Pancreas (tissue), 10 donors: Measurements from ENCODE around the gene SNED1. TPM values are rescaled to one million over a fixed set of nuclear protein-coding genes. Genes with fewer than 3 reads are reported as not detected.

Experiments used
- ATAC-seq, 4 donors: fragments of 200-7000 bp; cut with Tn5 transposase; one replicate each; pipeline versions ENCODE4 v1.8.0 to v1.9.1; 2020; ENCODE audit warnings: mild to moderate bottlenecking in 4 of 4, moderate library complexity in 4 of 4
- DNase-seq, 6 donors: peaks; one replicate each; pipeline ENCODE4 v3.0.0-alpha.2; 2020
- FAIRE-seq: peaks from 2 replicates; lab custom pipeline; 2012; peaks lifted over from hg19 to GRCh38; lab: Jason Lieb, UNC
- H3K27ac ChIP-seq, 4 donors: fragments of 200-600 bp; sonication (generic); 1 replicate in 3 of 4; 2 replicates in 1 of 4; pipeline versions ENCODE4 v1.5.0 to v1.8.0; 2020
- H3K27me3 ChIP-seq, 4 donors: fragments of 200-600 bp; one replicate each; pipeline ENCODE4 v1.8.0; 2021
- H3K36me3 ChIP-seq, 3 donors: fragments of 200-600 bp; sonication (generic) in 1 of 3; one replicate each; pipeline versions ENCODE4 v1.5.0 to v1.8.0; 2020 to 2021
- H3K4me1 ChIP-seq, 3 donors: fragments of 200-600 bp; one replicate each; pipeline ENCODE4 v1.8.0; 2021
- H3K4me3 ChIP-seq, 4 donors: fragments of 200-600 bp; sonication (generic) in 2 of 4; one replicate each; pipeline versions ENCODE4 v1.5.0 to v1.8.0; 2020 to 2021
- H3K9me3 ChIP-seq, 4 donors: fragments of 200-600 bp; one replicate each; pipeline ENCODE4 v1.8.0; 2021
- WGBS, 2 donors: extraction: QIAGEN DNeasy Blood & Tissue Kit; methylation state at CpG; one replicate each; pipeline ENCODE4 v1.1.7; 2013; 5-methylcytosine and 5-hydroxymethylcytosine counted together
- intact Hi-C, 3 donors: fragments of 100-400 bp; cut with DNase I; formaldehyde crosslinking; loops; one replicate each; pipeline versions ENCODE4 v1.11.1 to v1.14.2; 2022
- polyA plus RNA-seq, 2 donors: library from polyadenylated mRNA; stranded (reverse); fragments of 200-250 nt; gene quantifications; one replicate each; pipeline ENCODE4 v1.2.3, GENCODE V29; 2013
- total RNA-seq, 6 donors: library from RNA; stranded (reverse); fragmentation: NEBNext Ultra II Directional in 4 of 6; extraction: Animal tissue kit (Norgen Biotek cat#: 25700) in 4 of 6; gene quantifications; one replicate each; pipeline versions ENCODE4 v1.2.1 to v1.2.4, GENCODE V29; 2021 to 2023
- TF ChIP-seq, protein P1 (sequence below), 4 donors: fragments of 200-600 bp; sonication (generic) in 3 of 4; IDR thresholded peaks; one replicate each; pipeline versions ENCODE4 v1.5.0 to v1.8.0; 2021; ENCODE audit warnings: antibody characterized with exemption in 4 of 4
- donor health status: healthy with polysubstance abuse.
- donor health status: DM: no; HTN: no; CAD: no; lungs with moderate emphysema.
- donor health status: DM: no; HTN: no; CAD: no.
- donor health status: control.
- donor health status: control.
- donor health status: Bipolar disorder and iron deficiency.
- donor health status: DM: yes; HTN: yes; CAD: no.
- donor health status: DM: no; HTN: no; CAD: no.
- donor health status: DM: no; HTN: no; CAD: no.
- donor health status: DM: yes; HTN: yes; CAD: no.

SNED1 gene
- total and polyA plus RNA-seq, 8 donors = 6.6 to 19.2 (median 10.0) TPM

DNA sequence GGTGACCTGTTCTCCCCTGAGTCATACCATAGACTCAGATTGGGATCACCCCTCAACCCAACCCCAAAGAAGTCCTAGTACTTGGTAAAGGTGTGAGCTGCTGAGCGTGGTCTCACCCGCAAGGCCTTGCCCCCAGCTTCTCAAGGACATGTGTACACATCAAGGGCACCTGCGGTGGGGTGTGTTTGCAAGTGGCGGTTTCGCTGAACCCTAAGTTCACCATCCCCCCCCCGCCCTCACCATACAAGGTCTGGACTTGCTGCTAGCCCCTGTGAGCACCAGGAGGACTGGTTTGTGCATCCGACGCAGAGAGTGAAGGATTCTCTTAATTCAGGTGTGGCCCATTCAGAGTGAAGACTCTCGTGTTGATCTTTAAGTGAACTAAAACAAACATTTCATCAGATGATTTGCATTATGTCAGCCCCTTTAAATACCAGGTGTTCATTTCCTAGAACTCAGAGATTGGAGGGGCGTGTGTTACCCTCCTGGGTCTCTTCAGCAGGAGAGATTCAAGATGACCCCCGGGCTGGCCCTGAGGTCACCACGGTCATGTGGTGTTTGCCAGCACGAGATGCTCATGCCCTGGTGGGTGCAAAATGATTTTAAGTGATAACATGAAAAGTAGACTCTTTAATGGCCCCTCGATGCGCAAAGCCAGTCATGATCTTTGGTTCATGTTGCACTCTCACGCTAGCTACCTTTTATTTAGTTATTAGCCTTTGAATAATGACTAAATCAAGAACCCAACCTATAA, 75.8 kb downstream of the SNED1 start:
- no peaks in the 10 kb centered on the region for H3K9me3 ChIP-seq
- no peak overlapping the region for H3K27ac ChIP-seq
- 87 to 89% methylated on average over 16 of the region's 16 CpGs for WGBS, 2 donors
- no peaks in the 10 kb centered on the region for H3K4me1 ChIP-seq
- ATAC-seq (no peak), DNase-seq (peak in 1 of 6 donors; percentile 32), FAIRE-seq (no peak)
- TF ChIP-seq, protein P1, sequence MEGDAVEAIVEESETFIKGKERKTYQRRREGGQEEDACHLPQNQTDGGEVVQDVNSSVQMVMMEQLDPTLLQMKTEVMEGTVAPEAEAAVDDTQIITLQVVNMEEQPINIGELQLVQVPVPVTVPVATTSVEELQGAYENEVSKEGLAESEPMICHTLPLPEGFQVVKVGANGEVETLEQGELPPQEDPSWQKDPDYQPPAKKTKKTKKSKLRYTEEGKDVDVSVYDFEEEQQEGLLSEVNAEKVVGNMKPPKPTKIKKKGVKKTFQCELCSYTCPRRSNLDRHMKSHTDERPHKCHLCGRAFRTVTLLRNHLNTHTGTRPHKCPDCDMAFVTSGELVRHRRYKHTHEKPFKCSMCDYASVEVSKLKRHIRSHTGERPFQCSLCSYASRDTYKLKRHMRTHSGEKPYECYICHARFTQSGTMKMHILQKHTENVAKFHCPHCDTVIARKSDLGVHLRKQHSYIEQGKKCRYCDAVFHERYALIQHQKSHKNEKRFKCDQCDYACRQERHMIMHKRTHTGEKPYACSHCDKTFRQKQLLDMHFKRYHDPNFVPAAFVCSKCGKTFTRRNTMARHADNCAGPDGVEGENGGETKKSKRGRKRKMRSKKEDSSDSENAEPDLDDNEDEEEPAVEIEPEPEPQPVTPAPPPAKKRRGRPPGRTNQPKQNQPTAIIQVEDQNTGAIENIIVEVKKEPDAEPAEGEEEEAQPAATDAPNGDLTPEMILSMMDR (IDR thresholded peaks at IDR 0.05) = no peak
- no peak overlapping the region for H3K4me3 ChIP-seq
- intact Hi-C loops = no loop called here
- H3K27me3 ChIP-seq = no peaks in the 10 kb centered on the region
- H3K36me3 ChIP-seq = peaks cover 0 to 12% (median 0%) of the 10 kb centered on the region in 3 donors

DNA sequence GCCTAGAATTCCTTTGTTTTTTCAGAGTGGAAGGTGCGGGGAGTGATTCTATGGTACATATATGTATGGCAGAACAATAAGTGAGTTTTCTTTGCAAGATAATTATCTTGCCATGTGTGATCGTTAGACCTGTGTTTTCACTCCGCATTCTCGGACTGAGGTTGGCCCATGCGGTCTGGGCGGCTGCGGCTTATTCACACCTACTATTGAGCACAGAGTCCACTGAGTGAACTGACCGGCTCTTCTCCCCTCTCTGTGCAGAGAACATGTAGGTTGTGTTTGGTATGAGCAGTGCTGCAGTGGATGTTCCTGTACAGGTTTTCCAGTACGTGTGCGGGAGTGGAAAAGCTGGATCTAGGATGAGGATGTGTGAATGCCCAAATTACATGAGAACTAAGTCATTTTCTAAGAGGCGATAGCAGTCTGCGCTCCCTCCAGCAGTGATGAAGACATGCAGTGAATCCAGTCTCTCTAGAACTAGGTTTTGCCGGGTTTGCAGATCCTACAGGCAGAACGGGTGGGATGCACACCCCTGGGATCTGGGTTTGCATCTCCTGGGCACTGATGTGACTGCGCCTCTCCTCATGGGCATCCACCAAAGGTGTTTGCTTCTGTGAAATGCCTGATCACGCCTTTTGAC, 76.6 kb downstream of the SNED1 start:
- Histone ChIP-seq H3K9me3 (no peaks in the 10 kb centered on the region), H3K4me1 (no peaks in the 10 kb centered on the region), H3K27me3 (no peaks in the 10 kb centered on the region), H3K4me3 (no peak overlapping the region), H3K36me3 (peaks cover 0 to 11% (median 0%) of the 10 kb centered on the region in 3 donors), H3K27ac (no peak overlapping the region)
- FAIRE-seq = no peak
- DNase-seq = no peak
- 93% methylated on average over 16 of the region's 16 CpGs for WGBS, 2 donors
- TF ChIP-seq, protein P1 (IDR thresholded peaks at IDR 0.05) = no peak
- intact Hi-C loops = no loop called here
- ATAC-seq = no peak

DNA sequence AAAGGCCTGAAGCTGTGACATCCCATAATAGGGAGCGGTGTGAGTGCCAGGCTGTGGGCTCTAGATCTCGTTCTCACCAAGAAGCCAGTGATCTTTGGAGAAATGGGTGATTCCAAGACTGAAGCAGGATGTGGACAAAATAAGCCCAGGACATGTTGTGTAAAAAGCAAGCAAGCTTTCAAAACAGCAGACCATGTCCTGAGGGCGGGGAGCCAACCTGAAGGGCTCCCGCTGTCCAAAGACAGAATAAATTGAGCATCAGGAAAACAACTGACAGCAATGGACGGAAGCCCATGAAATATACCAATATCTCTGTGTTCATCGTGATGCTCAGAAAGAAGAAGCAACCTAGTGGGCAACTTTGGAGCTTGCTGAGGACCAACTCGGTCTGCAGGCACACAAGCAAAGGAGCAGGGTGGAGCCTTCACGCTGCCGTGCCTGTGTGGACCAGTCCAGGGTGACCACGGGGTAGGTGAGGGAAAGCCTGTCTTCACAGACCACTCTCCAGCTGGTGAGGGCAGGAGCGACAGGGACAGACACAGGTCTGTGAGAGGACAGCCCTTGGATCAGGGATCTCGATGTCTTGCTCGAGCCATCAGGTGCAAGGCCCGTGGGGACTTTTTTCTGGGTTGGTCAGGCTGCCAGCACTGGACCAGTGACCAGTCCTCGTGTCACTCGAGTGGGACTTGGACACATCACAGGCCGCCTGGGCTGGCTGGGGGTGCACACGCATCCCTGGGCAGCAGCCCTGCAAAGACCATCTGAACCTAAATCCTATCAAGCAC, 82.2 kb downstream of the SNED1 start:
- FAIRE-seq = no peak
- 78 to 82% methylated on average over 18 of the region's 18 CpGs for WGBS, 2 donors
- Histone ChIP-seq H3K36me3 (no peaks in the 10 kb centered on the region), H3K27ac (no peak overlapping the region), H3K27me3 (no peaks in the 10 kb centered on the region), H3K4me1 (no peaks in the 10 kb centered on the region), H3K4me3 (no peak overlapping the region), H3K9me3 (no peaks in the 10 kb centered on the region)
- DNase-seq = no peak
- ATAC-seq = no peak
- TF ChIP-seq, protein P1 (IDR thresholded peaks at IDR 0.05) = no peak
- intact Hi-C loops = no loop called here

DNA sequence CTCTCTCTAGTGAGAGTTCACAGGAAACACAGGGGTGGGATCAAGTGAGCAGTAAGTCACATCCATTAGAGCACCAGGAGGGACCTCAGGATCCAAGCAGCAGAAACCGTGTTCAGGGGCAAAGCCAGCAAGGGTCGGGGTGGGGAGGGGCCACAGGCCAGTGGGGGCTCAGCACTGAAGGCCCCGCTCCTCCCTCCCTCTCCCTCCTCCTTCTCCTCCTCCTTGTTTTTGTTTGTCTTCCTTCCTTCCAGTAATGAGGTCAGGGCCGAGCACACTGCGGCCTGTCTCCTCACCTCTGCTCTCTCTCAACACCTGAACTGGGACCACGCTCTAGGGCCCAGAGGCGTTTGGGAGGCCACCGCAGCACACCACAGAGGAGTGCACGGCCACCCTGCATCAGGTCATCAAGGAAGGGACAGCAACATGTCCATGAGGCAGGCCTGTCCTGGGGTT, 82.8 kb downstream of the SNED1 start:
- 56 to 71% methylated on average over 9 of the region's 9 CpGs for WGBS, 2 donors
- TF ChIP-seq, protein P1 (IDR thresholded peaks at IDR 0.05) = no peak

More for the DNA sequence above, 82.8 kb downstream of the SNED1 start:
- Histone ChIP-seq H3K36me3 (peaks cover 0 to under 1% (median 0%) of the 10 kb centered on the region in 3 donors), H3K9me3 (no peaks in the 10 kb centered on the region), H3K4me1 (no peaks in the 10 kb centered on the region), H3K4me3 (no peak overlapping the region), H3K27ac (no peak overlapping the region), H3K27me3 (no peaks in the 10 kb centered on the region)
- no peak for DNase-seq
- no peak for FAIRE-seq
- intact Hi-C loops = no loop called here
- peak in 2 of 4 donors; percentile 7 to 8 for ATAC-seq
